HG03520 (cell line): Measurements from ENCODE around the gene THUMPD2.

Experiments used
- ATAC-seq: cut with Tn5 transposase; IDR thresholded peaks from one replicate; pipeline ENCODE4 v1.9.1; 2021; ENCODE audit warnings: mild to moderate bottlenecking, moderate library complexity; ENCODE audit not compliant: unreplicated experiment

THUMPD2 gene

GRCh38 chr2:39720970-39721369, 58.1 kb downstream of the THUMPD2 start:
- no peak for ATAC-seq

GRCh38 chr2:39719317-39719716, 59.7 kb downstream of the THUMPD2 start:
- ATAC-seq, result no peak

GRCh38 chr2:39718483-39718882, 60.6 kb downstream of the THUMPD2 start:
- ATAC-seq, result no peak

GRCh38 chr2:39717067-39717466, 62.0 kb downstream of the THUMPD2 start:
- no peak for ATAC-seq

- no peak for ATAC-seq
These were observed 63.2 kb downstream of the THUMPD2 start for GRCh38 chr2:39715822-39716221.

GRCh38 chr2:39715095-39715494, 64.0 kb downstream of the THUMPD2 start:
- no peak for ATAC-seq

- no peak for ATAC-seq
These were observed 66.1 kb downstream of the THUMPD2 start for GRCh38 chr2:39712953-39713352.

GRCh38 chr2:39710807-39711206, 68.3 kb downstream of the THUMPD2 start:
- no peak for ATAC-seq

- no peak for ATAC-seq
These were observed 71.1 kb downstream of the THUMPD2 start for GRCh38 chr2:39708003-39708402.

GRCh38 chr2:39706945-39707344, 72.1 kb downstream of the THUMPD2 start:
- ATAC-seq, result no peak

- ATAC-seq, result no peak
These were observed 72.7 kb downstream of the THUMPD2 start for GRCh38 chr2:39706312-39706711.

- ATAC-seq, result no peak
These were observed 73.4 kb downstream of the THUMPD2 start for GRCh38 chr2:39705638-39706037.

- ATAC-seq, result no peak
These were observed 74.5 kb downstream of the THUMPD2 start for GRCh38 chr2:39704540-39704939.

- no peak for ATAC-seq
These were observed 75.7 kb downstream of the THUMPD2 start for GRCh38 chr2:39703181-39703872.

- no peak for ATAC-seq
These were observed 77.9 kb downstream of the THUMPD2 start for GRCh38 chr2:39701137-39701536.

GRCh38 chr2:39697454-39697853, 81.6 kb downstream of the THUMPD2 start:
- ATAC-seq, result no peak

GRCh38 chr2:39696838-39697237, 82.2 kb downstream of the THUMPD2 start:
- ATAC-seq, result no peak

GRCh38 chr2:39696101-39696553, 82.9 kb downstream of the THUMPD2 start:
- ATAC-seq, result no peak

- ATAC-seq, result no peak
These were observed 85.8 kb downstream of the THUMPD2 start for GRCh38 chr2:39693245-39693644.

GRCh38 chr2:39689876-39690275, 89.2 kb downstream of the THUMPD2 start:
- ATAC-seq, result no peak

GRCh38 chr2:39689272-39689841, 89.7 kb downstream of the THUMPD2 start:
- no peak for ATAC-seq

GRCh38 chr2:39688181-39688580, 90.9 kb downstream of the THUMPD2 start:
- no peak for ATAC-seq

GRCh38 chr2:39686456-39686855, 92.6 kb downstream of the THUMPD2 start:
- no peak for ATAC-seq
